ENCODE data around the gene HSPA1A.
A peak's percentile ranks its signal among the peaks of the same experiment; 100 is the strongest.
"Not testable (repeated sequence)": the region's sequence is repeated elsewhere in the genome, so short reads cannot be mapped to it uniquely, and the experiment has no call there.

The HSPA1A gene

GRCh38 chr6:31850765-31851484, 35.6 kb downstream of the HSPA1A start:
- no peak overlapping the region for H3K4me3 ChIP-seq (ENCODE audit: low read depth in 1 of 5, low read length in 5 of 5)
- no peaks in the 10 kb centered on the region for H3K27me3 ChIP-seq (ENCODE audit: control insufficient read depth in 5 of 5, insufficient read depth in 4 of 5, low read length in 5 of 5)
- no peak overlapping the region for H3K27ac ChIP-seq (ENCODE audit: low read depth, low read length)
- H3K4me1 ChIP-seq (ENCODE audit: control insufficient read depth in 5 of 5, insufficient read depth in 5 of 5, low read length in 5 of 5) = no peaks in the 10 kb centered on the region
- no peak overlapping the region for H3K9ac ChIP-seq (ENCODE audit: low read length in 5 of 5)
- H3K36me3 ChIP-seq (ENCODE audit: control insufficient read depth in 5 of 5, insufficient read depth in 5 of 5, low read length in 5 of 5) = peaks cover 0 to 3% (median 0%) of the 10 kb centered on the region in 5 donors
- H3K9me3 ChIP-seq (ENCODE audit: control insufficient read depth in 5 of 5, low read length in 5 of 5) = no peaks in the 10 kb centered on the region

GRCh38 chr6:31851485-31851832, 36.1 kb downstream of the HSPA1A start:
- Histone ChIP-seq H3K36me3 (ENCODE audit: control insufficient read depth in 5 of 5, insufficient read depth in 5 of 5, low read length in 5 of 5) (peaks cover 0 to 3% (median 0%) of the 10 kb centered on the region in 5 donors), H3K4me3 (ENCODE audit: low read depth in 1 of 5, low read length in 5 of 5) (no peak overlapping the region), H3K9me3 (ENCODE audit: control insufficient read depth in 5 of 5, low read length in 5 of 5) (no peaks in the 10 kb centered on the region), H3K27ac (ENCODE audit: low read depth, low read length) (no peak overlapping the region), H3K4me1 (ENCODE audit: control insufficient read depth in 5 of 5, insufficient read depth in 5 of 5, low read length in 5 of 5) (no peaks in the 10 kb centered on the region), H3K9ac (ENCODE audit: low read length in 5 of 5) (no peak overlapping the region), H3K27me3 (ENCODE audit: control insufficient read depth in 5 of 5, insufficient read depth in 4 of 5, low read length in 5 of 5) (no peaks in the 10 kb centered on the region)

GRCh38 chr6:31851980-31852718, 36.8 kb downstream of the HSPA1A start:
- not testable (repeated sequence) for H3K36me3 ChIP-seq (ENCODE audit: control insufficient read depth in 5 of 5, insufficient read depth in 5 of 5, low read length in 5 of 5); H3K4me1 ChIP-seq (ENCODE audit: control insufficient read depth in 5 of 5, insufficient read depth in 5 of 5, low read length in 5 of 5); H3K9me3 ChIP-seq (ENCODE audit: control insufficient read depth in 5 of 5, low read length in 5 of 5); H3K27me3 ChIP-seq (ENCODE audit: control insufficient read depth in 5 of 5, insufficient read depth in 4 of 5, low read length in 5 of 5); H3K9ac ChIP-seq (ENCODE audit: low read length in 5 of 5); H3K27ac ChIP-seq (ENCODE audit: low read depth, low read length); H3K4me3 ChIP-seq (ENCODE audit: low read depth in 1 of 5, low read length in 5 of 5)

GRCh38 chr6:31857774-31858173, 42.4 kb downstream of the HSPA1A start:
- peaks cover 0 to 45% (median 30%) of the 10 kb centered on the region in 5 donors for H3K36me3 ChIP-seq (ENCODE audit: control insufficient read depth in 5 of 5, insufficient read depth in 5 of 5, low read length in 5 of 5)
- H3K9ac ChIP-seq (ENCODE audit: low read length in 5 of 5); H3K4me3 ChIP-seq (ENCODE audit: low read depth in 1 of 5, low read length in 5 of 5): not testable (repeated sequence)

GRCh38 chr6:31858707-31859106, 43.4 kb downstream of the HSPA1A start:
- no peaks in the 10 kb centered on the region for H3K27me3 ChIP-seq (ENCODE audit: control insufficient read depth in 5 of 5, insufficient read depth in 4 of 5, low read length in 5 of 5)
- H3K9me3 ChIP-seq (ENCODE audit: control insufficient read depth in 5 of 5, low read length in 5 of 5) = no peaks in the 10 kb centered on the region
- no peak overlapping the region for H3K27ac ChIP-seq (ENCODE audit: low read depth, low read length)
- peaks cover 1 to 19% (median 15%) of the 10 kb centered on the region in 5 donors for H3K4me1 ChIP-seq (ENCODE audit: control insufficient read depth in 5 of 5, insufficient read depth in 5 of 5, low read length in 5 of 5)
- H3K4me3 ChIP-seq (ENCODE audit: low read depth in 1 of 5, low read length in 5 of 5) = no peak overlapping the region
- H3K36me3 ChIP-seq (ENCODE audit: control insufficient read depth in 5 of 5, insufficient read depth in 5 of 5, low read length in 5 of 5) = peaks cover 0 to 45% (median 30%) of the 10 kb centered on the region in 5 donors
- H3K9ac ChIP-seq (ENCODE audit: low read length in 5 of 5) = no peak overlapping the region

More at GRCh38 chr6:31857774-31858173, 42.4 kb downstream of the HSPA1A start:
- not testable (repeated sequence) for H3K27ac ChIP-seq (ENCODE audit: low read depth, low read length); H3K27me3 ChIP-seq (ENCODE audit: control insufficient read depth in 5 of 5, insufficient read depth in 4 of 5, low read length in 5 of 5); H3K9me3 ChIP-seq (ENCODE audit: control insufficient read depth in 5 of 5, low read length in 5 of 5)
- H3K4me1 ChIP-seq (ENCODE audit: control insufficient read depth in 5 of 5, insufficient read depth in 5 of 5, low read length in 5 of 5) = peaks cover 1 to 12% (median 10%) of the 10 kb centered on the region in 5 donors

- Histone ChIP-seq H3K27ac (ENCODE audit: low read depth, low read length) (no peak overlapping the region), H3K27me3 (ENCODE audit: control insufficient read depth in 5 of 5, insufficient read depth in 4 of 5, low read length in 5 of 5) (no peaks in the 10 kb centered on the region), H3K9me3 (ENCODE audit: control insufficient read depth in 5 of 5, low read length in 5 of 5) (no peaks in the 10 kb centered on the region), H3K4me3 (ENCODE audit: low read depth in 1 of 5, low read length in 5 of 5) (no peak overlapping the region), H3K36me3 (ENCODE audit: control insufficient read depth in 5 of 5, insufficient read depth in 5 of 5, low read length in 5 of 5) (peaks cover 0 to 45% (median 30%) of the 10 kb centered on the region in 5 donors), H3K4me1 (ENCODE audit: control insufficient read depth in 5 of 5, insufficient read depth in 5 of 5, low read length in 5 of 5) (peaks cover 3 to 26% (median 22%) of the 10 kb centered on the region in 5 donors), H3K9ac (ENCODE audit: low read length in 5 of 5) (no peak overlapping the region)
Observed at GRCh38 chr6:31859923-31860322, 44.6 kb downstream of the HSPA1A start.

- H3K9ac ChIP-seq (ENCODE audit: low read length in 5 of 5) = no peak overlapping the region
- no peaks in the 10 kb centered on the region for H3K27me3 ChIP-seq (ENCODE audit: control insufficient read depth in 5 of 5, insufficient read depth in 4 of 5, low read length in 5 of 5)
- peaks cover 3 to 26% (median 22%) of the 10 kb centered on the region in 5 donors for H3K4me1 ChIP-seq (ENCODE audit: control insufficient read depth in 5 of 5, insufficient read depth in 5 of 5, low read length in 5 of 5)
- H3K4me3 ChIP-seq (ENCODE audit: low read depth in 1 of 5, low read length in 5 of 5) = no peak overlapping the region
- no peaks in the 10 kb centered on the region for H3K9me3 ChIP-seq (ENCODE audit: control insufficient read depth in 5 of 5, low read length in 5 of 5)
- no peak overlapping the region for H3K27ac ChIP-seq (ENCODE audit: low read depth, low read length)
- H3K36me3 ChIP-seq (ENCODE audit: control insufficient read depth in 5 of 5, insufficient read depth in 5 of 5, low read length in 5 of 5) = peaks cover 0 to 43% (median 30%) of the 10 kb centered on the region in 5 donors
Observed at GRCh38 chr6:31860349-31860748, 45.0 kb downstream of the HSPA1A start.

- H3K4me1 ChIP-seq (ENCODE audit: control insufficient read depth in 5 of 5, insufficient read depth in 5 of 5, low read length in 5 of 5) = peaks cover 3 to 26% (median 22%) of the 10 kb centered on the region in 5 donors
- H3K9me3 ChIP-seq (ENCODE audit: control insufficient read depth in 5 of 5, low read length in 5 of 5) = no peaks in the 10 kb centered on the region
- H3K9ac ChIP-seq (ENCODE audit: low read length in 5 of 5) = peak overlapping the region in 2 of 5 donors; percentile 6 to 28
- H3K27me3 ChIP-seq (ENCODE audit: control insufficient read depth in 5 of 5, insufficient read depth in 4 of 5, low read length in 5 of 5) = no peaks in the 10 kb centered on the region
- H3K27ac ChIP-seq (ENCODE audit: low read depth, low read length) = no peak overlapping the region
- peak overlapping the region in 2 of 5 donors; percentile 90 to 95 for H3K4me3 ChIP-seq (ENCODE audit: low read depth in 1 of 5, low read length in 5 of 5)
- peaks cover 0 to 41% (median 30%) of the 10 kb centered on the region in 5 donors for H3K36me3 ChIP-seq (ENCODE audit: control insufficient read depth in 5 of 5, insufficient read depth in 5 of 5, low read length in 5 of 5)
Observed at GRCh38 chr6:31861150-31861549, 45.8 kb downstream of the HSPA1A start.

GRCh38 chr6:31861919-31862343, 46.6 kb downstream of the HSPA1A start:
- Histone ChIP-seq H3K27ac (ENCODE audit: low read depth, low read length) (peak overlapping the region; percentile 67), H3K27me3 (ENCODE audit: control insufficient read depth in 5 of 5, insufficient read depth in 4 of 5, low read length in 5 of 5) (no peaks in the 10 kb centered on the region), H3K4me3 (ENCODE audit: low read depth in 1 of 5, low read length in 5 of 5) (peak overlapping the region; percentile 86 to 97 (median 92))

More at GRCh38 chr6:31861919-31862343, 46.6 kb downstream of the HSPA1A start:
- Histone ChIP-seq H3K36me3 (ENCODE audit: control insufficient read depth in 5 of 5, insufficient read depth in 5 of 5, low read length in 5 of 5) (peaks cover 0 to 41% (median 30%) of the 10 kb centered on the region in 5 donors), H3K9ac (ENCODE audit: low read length in 5 of 5) (peak overlapping the region; percentile 81 to 86 (median 84)), H3K4me1 (ENCODE audit: control insufficient read depth in 5 of 5, insufficient read depth in 5 of 5, low read length in 5 of 5) (peaks cover 3 to 26% (median 22%) of the 10 kb centered on the region in 5 donors), H3K9me3 (ENCODE audit: control insufficient read depth in 5 of 5, low read length in 5 of 5) (no peaks in the 10 kb centered on the region)

Data from subcutaneous abdominal adipose tissue (tissue), 5 donors.